ENCODE results near the gene ZNF479. TPM values are rescaled to one million over a fixed set of nuclear protein-coding genes. Genes with fewer than 3 reads are reported as not detected.

Gene ZNF479
- total RNA-seq, result not detected in 2 replicates

DNA sequence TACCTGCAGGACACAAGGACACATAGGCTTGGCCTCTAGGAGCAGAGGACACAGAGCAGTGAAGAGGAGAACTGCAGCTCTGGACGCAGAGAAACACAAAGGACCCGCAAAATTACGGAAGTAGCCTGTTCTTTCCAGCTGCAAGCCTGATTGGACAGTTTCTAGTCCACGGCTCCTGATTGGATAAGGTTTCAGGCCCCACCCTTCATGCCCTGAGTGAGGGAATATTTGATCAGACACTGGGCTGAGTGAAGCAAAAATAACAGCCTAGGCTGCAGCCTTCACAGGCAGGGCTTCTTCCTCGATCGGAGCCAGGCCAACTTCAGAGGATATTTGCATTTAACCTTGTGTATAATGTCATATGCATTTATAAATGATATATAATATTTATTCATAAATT is at the start of gene ZNF479:
ZNF479 (minus strand) TSS at position 101 of the 400 bp plus-strand sequence. CDS start 112 bp downstream, outside the sequence.

All from vein endothelial cell (primary cell).